NCI-H2029 (cell line): ENCODE measurements around the gene TVP23B.
"Not testable (repeated sequence)": the region's sequence is repeated elsewhere in the genome, so short reads cannot be mapped to it uniquely, and the experiment has no call there.

Experiments
- DNase-seq: peaks from one replicate; lab custom pipeline; 2025; lab: John Stamatoyannopoulos, UW

TVP23B gene

GRCh38 chr17:18791402-18791801 is 10.4 kb downstream of the TVP23B start:
- not testable (repeated sequence) for DNase-seq

GRCh38 chr17:18794841-18795240 is 13.9 kb downstream of the TVP23B start:
- DNase-seq: not testable (repeated sequence)

- DNase-seq: not testable (repeated sequence)
Observed at GRCh38 chr17:18796887-18797286, 15.9 kb downstream of the TVP23B start.

- not testable (repeated sequence) for DNase-seq
Observed at GRCh38 chr17:18803458-18804245, 22.7 kb downstream of the TVP23B start.

- not testable (repeated sequence) for DNase-seq
Observed at GRCh38 chr17:18815924-18816323, 34.9 kb downstream of the TVP23B start.

DNA sequence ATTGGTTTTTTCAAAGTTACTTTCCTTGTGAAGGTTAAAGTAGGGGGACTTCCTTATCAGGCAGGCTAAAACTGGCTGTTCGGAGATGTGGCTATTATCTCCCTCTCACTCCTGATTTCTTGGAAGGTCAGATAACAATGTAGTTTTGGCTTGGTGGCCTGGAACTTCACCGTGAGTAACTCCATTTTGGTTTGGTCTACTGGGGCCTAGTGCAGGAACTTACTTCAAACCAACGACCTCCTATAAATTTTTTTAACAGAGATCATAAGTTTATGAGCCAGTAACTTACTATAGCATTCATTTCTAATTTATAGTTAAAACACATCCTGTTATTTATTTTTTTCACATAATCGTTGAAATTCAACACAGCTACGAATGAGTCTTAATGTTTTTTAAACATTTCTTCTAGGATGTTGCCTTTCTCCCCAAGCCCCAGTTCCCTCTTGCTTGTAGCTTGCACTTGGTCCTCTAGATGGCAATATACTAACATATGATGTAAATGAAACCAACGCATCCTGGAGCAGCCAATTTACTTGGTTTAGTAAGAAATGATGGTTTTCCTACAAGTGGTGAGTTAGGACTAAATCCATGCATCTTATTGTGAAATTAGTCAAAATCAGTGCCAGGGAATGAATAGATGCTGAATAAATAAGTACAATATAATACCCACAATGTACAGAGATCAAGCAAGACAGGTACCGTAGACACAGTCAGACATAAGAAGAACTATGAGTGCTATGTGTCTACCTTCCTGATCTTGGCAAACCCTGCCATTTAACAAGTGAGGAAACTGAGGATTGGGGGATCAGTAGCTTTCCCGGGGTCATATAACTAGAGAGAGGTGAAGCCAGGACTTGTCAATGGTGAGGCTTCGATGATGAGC is 35.7 kb downstream of the TVP23B start:
- peak; percentile 8 for DNase-seq

- DNase-seq: not testable (repeated sequence)
Observed at GRCh38 chr17:18821430-18821829, 40.4 kb downstream of the TVP23B start.

DNA sequence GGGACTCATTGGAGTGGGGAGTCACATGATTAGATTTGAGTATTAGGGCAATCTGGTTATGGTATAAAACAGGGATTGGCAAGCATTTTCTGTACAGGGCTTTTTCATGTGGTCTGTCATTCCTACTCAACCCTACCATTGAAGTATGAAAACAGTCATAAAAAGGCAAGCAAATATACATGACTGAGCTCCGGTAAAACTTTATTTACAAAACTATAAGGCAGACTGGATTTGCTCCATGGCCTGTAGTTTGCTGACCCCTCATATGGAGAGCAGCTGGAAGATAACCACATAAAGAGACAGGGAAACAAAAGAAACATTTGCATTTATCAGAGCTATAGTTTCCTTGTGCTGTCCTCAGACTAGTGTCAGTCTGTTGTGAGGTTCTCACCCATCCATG is 46.6 kb downstream of the TVP23B start:
- not testable (repeated sequence) for DNase-seq

DNA sequence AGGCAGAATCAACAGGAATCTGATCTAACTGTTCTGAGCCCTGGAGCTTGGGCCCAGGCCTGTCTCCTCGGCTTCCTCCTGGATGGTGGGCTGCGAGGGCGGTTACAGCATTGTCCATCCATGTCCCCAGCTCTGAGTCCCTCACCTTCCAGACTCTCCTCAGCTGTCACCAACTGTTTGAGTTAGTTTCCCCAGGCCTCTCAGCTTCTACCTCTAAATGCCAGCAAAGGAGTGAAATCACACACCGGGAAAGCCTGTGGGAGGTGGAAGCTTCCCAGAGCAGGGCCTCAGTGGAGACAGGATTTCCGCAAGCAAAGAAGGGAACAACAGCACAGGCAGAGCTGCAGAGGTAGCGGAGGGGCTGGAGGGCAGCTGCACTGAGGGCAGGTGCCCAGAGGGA is 67.5 kb downstream of the TVP23B start:
- DNase-seq: no peak

- DNase-seq: no peak
Observed at GRCh38 chr17:18850679-18851078, 69.7 kb downstream of the TVP23B start.

DNA sequence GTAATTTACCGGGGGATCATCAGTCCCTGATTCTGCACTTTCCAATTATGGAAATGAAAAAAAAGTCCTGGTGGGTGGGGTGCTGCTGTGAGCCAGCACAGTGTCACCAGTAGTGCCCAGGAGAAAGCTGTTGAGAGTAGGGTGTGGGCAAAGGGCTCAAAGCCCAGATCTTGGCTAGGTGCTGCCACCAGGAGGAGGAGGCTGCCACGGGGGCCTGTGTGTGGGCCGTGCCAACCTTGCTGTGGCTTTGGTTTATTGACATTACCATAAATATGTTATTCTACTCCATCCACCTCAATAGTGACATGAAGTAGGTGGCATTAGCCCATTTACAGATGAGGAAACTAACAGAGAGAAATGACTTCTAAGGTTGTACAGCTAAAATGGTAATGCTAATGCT is 70.2 kb downstream of the TVP23B start:
- DNase-seq: no peak

DNA sequence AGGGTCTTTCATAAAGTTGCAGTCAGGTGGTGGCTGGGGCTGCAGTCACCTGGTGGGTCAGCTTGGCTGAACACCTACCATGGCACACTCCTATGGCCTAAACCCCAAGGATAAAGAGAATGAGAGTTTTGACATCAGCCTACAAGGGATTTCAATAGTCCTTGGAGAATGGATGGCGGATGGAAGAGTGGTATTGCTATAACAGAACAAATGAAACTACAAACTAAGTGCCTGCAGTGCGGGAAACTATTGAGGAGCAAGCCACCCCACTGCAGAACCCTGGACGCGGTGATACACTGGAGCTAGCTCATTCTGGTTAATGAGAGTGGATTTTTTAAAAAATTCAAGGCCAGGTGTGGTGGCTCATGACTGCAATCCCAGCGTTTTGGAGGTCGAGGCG is 74.0 kb downstream of the TVP23B start:
- no peak for DNase-seq

- peak; percentile 78 for DNase-seq
Observed at GRCh38 chr17:18855831-18856569, 75.0 kb downstream of the TVP23B start.
